ENCODE results near the gene HNRNPM.

HNRNPM gene

DNA sequence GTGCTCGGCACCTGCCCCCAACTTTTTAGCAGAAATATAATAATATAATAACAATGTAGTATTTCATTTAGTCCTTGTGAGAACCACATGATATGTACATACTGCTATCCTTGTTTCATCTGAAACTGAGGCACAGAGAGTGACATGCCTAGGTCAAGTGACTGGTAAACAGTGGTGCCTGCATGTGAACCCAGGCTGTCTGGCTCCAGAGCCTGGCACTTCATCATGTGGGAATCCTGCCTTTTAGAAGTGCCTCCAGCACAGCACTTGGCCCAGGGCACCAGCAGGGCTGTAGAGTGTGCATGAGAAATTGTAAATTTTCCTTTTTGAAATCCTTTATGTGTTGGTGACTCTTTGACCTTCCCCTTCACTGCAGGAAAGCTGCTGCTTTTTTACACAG lies 30.2 kb downstream of the HNRNPM start:
- TF ChIP-seq, protein P1, sequence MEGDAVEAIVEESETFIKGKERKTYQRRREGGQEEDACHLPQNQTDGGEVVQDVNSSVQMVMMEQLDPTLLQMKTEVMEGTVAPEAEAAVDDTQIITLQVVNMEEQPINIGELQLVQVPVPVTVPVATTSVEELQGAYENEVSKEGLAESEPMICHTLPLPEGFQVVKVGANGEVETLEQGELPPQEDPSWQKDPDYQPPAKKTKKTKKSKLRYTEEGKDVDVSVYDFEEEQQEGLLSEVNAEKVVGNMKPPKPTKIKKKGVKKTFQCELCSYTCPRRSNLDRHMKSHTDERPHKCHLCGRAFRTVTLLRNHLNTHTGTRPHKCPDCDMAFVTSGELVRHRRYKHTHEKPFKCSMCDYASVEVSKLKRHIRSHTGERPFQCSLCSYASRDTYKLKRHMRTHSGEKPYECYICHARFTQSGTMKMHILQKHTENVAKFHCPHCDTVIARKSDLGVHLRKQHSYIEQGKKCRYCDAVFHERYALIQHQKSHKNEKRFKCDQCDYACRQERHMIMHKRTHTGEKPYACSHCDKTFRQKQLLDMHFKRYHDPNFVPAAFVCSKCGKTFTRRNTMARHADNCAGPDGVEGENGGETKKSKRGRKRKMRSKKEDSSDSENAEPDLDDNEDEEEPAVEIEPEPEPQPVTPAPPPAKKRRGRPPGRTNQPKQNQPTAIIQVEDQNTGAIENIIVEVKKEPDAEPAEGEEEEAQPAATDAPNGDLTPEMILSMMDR (IDR thresholded peaks at IDR 0.05; ENCODE audit: low read depth, low read length, missing control alignments), result no peak
- no peak for DNase-seq (ENCODE audit: low read depth)
- no peak overlapping the region for H3K4me3 ChIP-seq (ENCODE audit: low read depth, low read length)
- in situ Hi-C loops (cut with HindIII; ENCODE audit: low sequenced_read_pairs), result loop anchor here (5.0 kb wide), 1 partner anchor 47 kb away; no protein-coding TSS in a partner anchor

DNA sequence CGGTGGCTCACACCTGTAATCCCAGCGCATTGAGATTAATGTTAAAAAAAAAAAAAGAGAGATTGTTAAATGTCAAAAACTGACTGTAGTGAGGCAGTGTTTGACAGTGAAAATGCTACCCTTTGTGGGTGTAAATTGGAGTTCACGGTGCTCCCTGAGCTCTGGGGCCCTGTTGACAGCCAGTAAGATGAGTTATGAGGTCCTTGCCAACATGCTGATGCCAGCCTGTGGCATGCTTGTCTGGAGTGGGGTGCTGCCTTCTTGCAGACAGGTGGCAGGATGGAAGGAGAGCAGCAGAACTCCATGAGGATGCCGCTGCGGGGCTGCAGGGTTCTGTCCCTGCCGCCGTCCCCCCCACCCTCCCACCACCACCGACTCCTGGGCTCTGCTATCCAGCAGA lies 31.7 kb downstream of the HNRNPM start:
- in situ Hi-C loops (cut with HindIII; ENCODE audit: low sequenced_read_pairs), result loop anchor here (5.0 kb wide), 1 partner anchor 46 kb away; no protein-coding TSS in a partner anchor
- H3K4me3 ChIP-seq (ENCODE audit: low read depth, low read length), result no peak overlapping the region
- DNase-seq (ENCODE audit: low read depth), result no peak
- TF ChIP-seq, protein P1 (IDR thresholded peaks at IDR 0.05; ENCODE audit: low read depth, low read length, missing control alignments), result no peak

DNA sequence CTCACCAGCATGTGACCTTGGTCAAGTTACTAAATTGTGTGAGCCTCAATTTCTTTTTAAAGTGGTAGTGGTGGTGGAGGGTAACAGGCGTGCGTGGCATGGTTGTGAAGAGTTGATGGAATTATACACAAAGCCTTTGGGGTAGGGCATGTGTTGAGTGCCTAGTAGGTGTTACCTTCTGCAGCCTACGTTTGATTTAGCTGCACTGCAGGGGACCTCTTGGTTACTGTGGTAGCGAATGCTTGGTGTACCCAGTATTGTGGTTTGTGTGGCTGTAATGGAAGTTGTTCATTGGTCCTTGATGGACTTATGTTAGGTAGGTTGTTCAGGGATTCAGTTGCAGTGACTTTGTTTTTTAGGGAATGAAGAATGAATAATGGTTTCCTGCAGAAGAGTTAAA lies 33.1 kb downstream of the HNRNPM start:
- in situ Hi-C loops (cut with HindIII; ENCODE audit: low sequenced_read_pairs), result loop anchor here (5.0 kb wide), 1 partner anchor 44 kb away; no protein-coding TSS in a partner anchor
- H3K4me3 ChIP-seq (ENCODE audit: low read depth, low read length), result no peak overlapping the region
- DNase-seq (ENCODE audit: low read depth), result no peak
- TF ChIP-seq, protein P1 (IDR thresholded peaks at IDR 0.05; ENCODE audit: low read depth, low read length, missing control alignments), result no peak

DNA sequence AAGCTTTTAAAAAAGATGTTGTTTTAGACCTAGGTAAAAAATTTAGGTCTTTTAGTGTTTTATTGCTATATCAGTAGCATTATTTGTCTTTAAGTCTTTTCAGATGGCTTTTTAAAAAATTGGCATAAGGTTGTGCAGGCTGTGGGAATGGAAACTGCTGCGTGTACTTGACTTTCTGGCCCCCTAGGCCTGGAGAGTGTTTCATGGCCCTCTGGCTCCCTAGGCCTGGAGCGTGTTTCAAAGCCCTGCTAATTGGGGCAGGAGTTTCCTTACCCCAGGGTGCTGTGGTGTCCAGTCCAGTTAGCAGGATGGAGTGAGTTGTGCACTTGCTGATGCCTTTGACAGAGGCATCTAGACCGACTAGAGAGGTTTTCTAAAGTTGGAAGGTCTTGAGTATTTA lies 33.8 kb downstream of the HNRNPM start:
- in situ Hi-C loops (cut with HindIII; ENCODE audit: low sequenced_read_pairs), result loop anchor here (5.0 kb wide), 1 partner anchor 44 kb away; no protein-coding TSS in a partner anchor

DNA sequence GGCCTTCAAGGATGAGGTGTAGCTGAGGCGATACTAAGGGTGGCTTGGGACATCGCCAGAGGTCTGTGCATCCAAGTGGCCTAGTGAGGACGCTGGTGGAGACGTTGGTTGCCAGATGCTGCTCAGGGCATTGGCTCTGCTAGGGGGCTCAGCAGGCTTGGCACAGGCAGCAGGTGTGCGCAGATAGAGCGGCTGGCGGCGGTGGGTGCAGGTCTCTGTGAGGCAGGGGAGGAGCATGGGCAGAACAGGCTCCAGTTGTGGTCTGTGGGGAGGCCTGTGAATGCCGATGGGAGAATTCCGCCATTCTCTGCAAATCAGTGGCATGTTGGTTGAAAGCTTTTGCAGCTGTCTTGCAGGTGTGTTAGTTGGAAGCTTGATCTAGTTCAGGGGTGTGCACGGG lies 36.4 kb downstream of the HNRNPM start:
- H3K4me3 ChIP-seq (ENCODE audit: low read depth, low read length), result no peak overlapping the region
- no peak for DNase-seq (ENCODE audit: low read depth)
- in situ Hi-C loops (cut with HindIII; ENCODE audit: low sequenced_read_pairs), result loop anchor here (10.0 kb wide), 1 partner anchor 106 kb away; no protein-coding TSS in a partner anchor
- TF ChIP-seq, protein P1 (IDR thresholded peaks at IDR 0.05; ENCODE audit: low read depth, low read length, missing control alignments), result no peak

More for the DNA sequence above, 33.8 kb downstream of the HNRNPM start:
- TF ChIP-seq, protein P1 (IDR thresholded peaks at IDR 0.05; ENCODE audit: low read depth, low read length, missing control alignments), result no peak
- DNase-seq (ENCODE audit: low read depth), result no peak
- H3K4me3 ChIP-seq (ENCODE audit: low read depth, low read length), result no peak overlapping the region

DNA sequence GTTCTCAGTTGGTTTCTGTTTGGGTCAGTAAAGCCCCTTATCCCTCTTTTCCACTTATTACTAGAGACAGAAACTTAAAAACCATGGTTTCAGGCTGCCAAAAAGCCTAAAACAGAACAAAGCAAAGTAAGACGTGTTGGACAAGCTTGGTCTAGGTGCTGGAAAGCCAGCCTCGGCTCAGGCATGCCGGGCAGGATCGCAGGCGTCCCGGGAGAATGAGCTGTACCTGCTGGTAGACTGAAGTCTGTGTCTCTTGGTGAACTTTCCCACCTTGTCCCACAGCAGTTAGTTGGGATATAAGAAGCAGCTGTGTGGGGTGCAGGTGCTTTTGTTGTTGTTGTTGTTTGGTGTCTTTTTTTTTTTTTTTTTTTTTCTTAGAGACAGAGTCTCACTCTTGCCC lies 36.8 kb downstream of the HNRNPM start:
- no peak for DNase-seq (ENCODE audit: low read depth)
- in situ Hi-C loops (cut with HindIII; ENCODE audit: low sequenced_read_pairs), result loop anchor here (10.0 kb wide), 1 partner anchor 107 kb away; no protein-coding TSS in a partner anchor
- TF ChIP-seq, protein P1 (IDR thresholded peaks at IDR 0.05; ENCODE audit: low read depth, low read length, missing control alignments), result no peak
- H3K4me3 ChIP-seq (ENCODE audit: low read depth, low read length), result no peak overlapping the region
